GM21447 (cell line): ENCODE data around the gene PHF20.
"Not testable (repeated sequence)": the region's sequence is repeated elsewhere in the genome, so short reads cannot be mapped to it uniquely, and the experiment has no call there.

Experiments used
- ATAC-seq: cut with Tn5 transposase; IDR thresholded peaks from one replicate; pipeline ENCODE4 v1.9.1; 2021; ENCODE audit not compliant: unreplicated experiment

Gene PHF20

GRCh38 chr20:35771689-35772562 is at the start of gene PHF20:
TSS of gene PHF20 (plus strand) at chr20:35772015. CDS start at chr20:35801523, 29,508 bp downstream.
- peak; percentile 72 for ATAC-seq

GRCh38 chr20:35723275-35723639 is 48.6 kb upstream of the PHF20 start:
- not testable (repeated sequence) for ATAC-seq

- ATAC-seq = not testable (repeated sequence)
Measured at GRCh38 chr20:35723652-35724320, 48.0 kb upstream of the PHF20 start.

GRCh38 chr20:35724321-35725230 is 47.2 kb upstream of the PHF20 start:
- ATAC-seq = no peak

- ATAC-seq = no peak
Measured at GRCh38 chr20:35726842-35727711, 44.7 kb upstream of the PHF20 start.

GRCh38 chr20:35729283-35729807 is 42.5 kb upstream of the PHF20 start:
- ATAC-seq = no peak

- ATAC-seq = no peak
Measured at GRCh38 chr20:35729836-35730582, 41.8 kb upstream of the PHF20 start.

- no peak for ATAC-seq
Measured at GRCh38 chr20:35730583-35731468, 41.0 kb upstream of the PHF20 start.

GRCh38 chr20:35731469-35731788 is 40.4 kb upstream of the PHF20 start:
- no peak for ATAC-seq

- no peak for ATAC-seq
Measured at GRCh38 chr20:35731862-35732643, 39.8 kb upstream of the PHF20 start.

GRCh38 chr20:35732644-35732982 is 39.2 kb upstream of the PHF20 start:
- ATAC-seq = no peak

- ATAC-seq = no peak
Measured at GRCh38 chr20:35734374-35734773, 37.4 kb upstream of the PHF20 start.

GRCh38 chr20:35734777-35735649 is 36.8 kb upstream of the PHF20 start:
- no peak for ATAC-seq

GRCh38 chr20:35735826-35736470 is 35.9 kb upstream of the PHF20 start:
- ATAC-seq = no peak

GRCh38 chr20:35737865-35738333 is 33.9 kb upstream of the PHF20 start:
- no peak for ATAC-seq
